ENCODE data around the gene POMGNT2. TPM values are rescaled to one million over a fixed set of nuclear protein-coding genes. Genes with fewer than 3 reads are reported as not detected.

The POMGNT2 gene
- polyA plus RNA-seq, 1 donor (not counting 4 experiments of a cell fraction or from before 2014, with no cell fraction given) = 6.0 TPM

GRCh38 chr3:43073836-43074220 is 32.1 kb downstream of the POMGNT2 start:
- Histone ChIP-seq H3K27ac (ENCODE audit: control insufficient read depth, insufficient read depth, low read length) (no peak overlapping the region), H3K4me1 (ENCODE audit: control insufficient read depth, extremely low read depth, insufficient read depth, low read length) (no peaks in the 10 kb centered on the region), H3K9ac (ENCODE audit: control insufficient read depth, extremely low read depth, insufficient read depth, low read length) (no peak overlapping the region), H3K4me2 (ENCODE audit: control insufficient read depth, extremely low read depth, insufficient read depth, low read depth, low read length) (no peak overlapping the region), H3K4me3 (ENCODE audit: control insufficient read depth in 2 of 3, extremely low read depth in 1 of 3, insufficient read depth in 2 of 3, low read depth in 1 of 3, low read length in 3 of 3) (no peak overlapping the region), H4K20me1 (ENCODE audit: control insufficient read depth, extremely low read depth, insufficient read depth, low read length) (no peaks in the 10 kb centered on the region), H3K9me1 (ENCODE audit: control insufficient read depth, extremely low read depth, insufficient read depth, low read length) (no peaks in the 10 kb centered on the region), H3K79me2 (ENCODE audit: control insufficient read depth, insufficient read depth, low read length) (no peaks in the 10 kb centered on the region), H3K9me3 (ENCODE audit: control insufficient read depth, low read depth, low read length) (no peaks in the 10 kb centered on the region), H2AFZ (ENCODE audit: control insufficient read depth, low read length) (no peak overlapping the region), H3K36me3 (ENCODE audit: control insufficient read depth in 2 of 2, extremely low read depth in 1 of 2, insufficient read depth in 2 of 2, low read length in 2 of 2) (no peaks in the 10 kb centered on the region), H3K27me3 (ENCODE audit: control insufficient read depth, extremely low read depth, insufficient read depth, low read length) (no peaks in the 10 kb centered on the region)
- dilution Hi-C loops (cut with MboI; ENCODE audit: extremely low pct_ligation_motif_present, low sequenced_read_pairs) = no loop called here
- DNase-seq (ENCODE audit: low read depth, low spot score) = no peak
- no peak for TF ChIP-seq CTCF (optimal IDR thresholded peaks at IDR 0.05 in 1 of 3, IDR thresholded peaks at IDR 0.05 in 1 of 3, conservative IDR thresholded peaks at IDR 0.05 in 1 of 3; ENCODE audit: extremely low read depth in 1 of 3, insufficient read depth in 2 of 3, low read length in 3 of 3)
- TF ChIP-seq EZH2 (IDR thresholded peaks at IDR 0.05; ENCODE audit: low read length) = no peak
- FAIRE-seq = no peak

- no peaks in the 10 kb centered on the region for H3K9me1 ChIP-seq (ENCODE audit: control insufficient read depth, extremely low read depth, insufficient read depth, low read length)
- H3K36me3 ChIP-seq (ENCODE audit: control insufficient read depth in 2 of 2, extremely low read depth in 1 of 2, insufficient read depth in 2 of 2, low read length in 2 of 2) = no peaks in the 10 kb centered on the region
- H3K9ac ChIP-seq (ENCODE audit: control insufficient read depth, extremely low read depth, insufficient read depth, low read length) = no peak overlapping the region
- no peak overlapping the region for H3K4me2 ChIP-seq (ENCODE audit: control insufficient read depth, extremely low read depth, insufficient read depth, low read depth, low read length)
- no peaks in the 10 kb centered on the region for H3K79me2 ChIP-seq (ENCODE audit: control insufficient read depth, insufficient read depth, low read length)
- H2AFZ ChIP-seq (ENCODE audit: control insufficient read depth, low read length) = no peak overlapping the region
- no peak overlapping the region for H3K4me3 ChIP-seq (ENCODE audit: control insufficient read depth in 2 of 3, extremely low read depth in 1 of 3, insufficient read depth in 2 of 3, low read depth in 1 of 3, low read length in 3 of 3)
- dilution Hi-C loops (cut with MboI; ENCODE audit: extremely low pct_ligation_motif_present, low sequenced_read_pairs) = no loop called here
- FAIRE-seq (no peak), DNase-seq (ENCODE audit: low read depth, low spot score) (no peak)
- H3K27ac ChIP-seq (ENCODE audit: control insufficient read depth, insufficient read depth, low read length) = no peak overlapping the region
- no peaks in the 10 kb centered on the region for H3K27me3 ChIP-seq (ENCODE audit: control insufficient read depth, extremely low read depth, insufficient read depth, low read length)
- no peaks in the 10 kb centered on the region for H3K9me3 ChIP-seq (ENCODE audit: control insufficient read depth, low read depth, low read length)
- no peaks in the 10 kb centered on the region for H4K20me1 ChIP-seq (ENCODE audit: control insufficient read depth, extremely low read depth, insufficient read depth, low read length)
- no peaks in the 10 kb centered on the region for H3K4me1 ChIP-seq (ENCODE audit: control insufficient read depth, extremely low read depth, insufficient read depth, low read length)
- no peak for TF ChIP-seq CTCF (optimal IDR thresholded peaks at IDR 0.05 in 1 of 3, IDR thresholded peaks at IDR 0.05 in 1 of 3, conservative IDR thresholded peaks at IDR 0.05 in 1 of 3; ENCODE audit: extremely low read depth in 1 of 3, insufficient read depth in 2 of 3, low read length in 3 of 3)
- no peak for TF ChIP-seq EZH2 (IDR thresholded peaks at IDR 0.05; ENCODE audit: low read length)
Measured at GRCh38 chr3:43073116-43073835, 32.6 kb downstream of the POMGNT2 start.
